CD14-positive monocyte (primary cell): ENCODE measurements around the gene RNF212. TPM values are rescaled to one million over a fixed set of nuclear protein-coding genes. Genes with fewer than 3 reads are reported as not detected.

ENCODE experiments used
- DNase-seq, 3 donors: peaks; one replicate each; pipeline ENCODE4 v3.0.0-alpha.2; 2011 to 2022
- H2AFZ ChIP-seq: 2 replicates; pipeline ENCODE4 v1.6.0; 2012; ENCODE audit warnings: mild to moderate bottlenecking, low read depth, low read length, inconsistent platforms; ENCODE audit not compliant: insufficient read depth, poor library complexity, severe bottlenecking
- H3K27ac ChIP-seq, 2 donors: 1 replicate in 1 of 2; 2 replicates in 1 of 2; pipeline ENCODE4 v1.5.1; 2012 to 2013; ENCODE audit warnings: low read length in 2 of 2, control low read depth in 1 of 2, inconsistent platforms in 1 of 2, low read depth in 1 of 2, mild to moderate bottlenecking in 1 of 2
- H3K27me3 ChIP-seq, 2 donors: one replicate each; pipeline versions ENCODE4 v1.6.0 to v1.6.1; 2011 to 2013; ENCODE audit warnings: low read length in 2 of 2; ENCODE audit not compliant: control insufficient read depth in 2 of 2, insufficient read depth in 2 of 2
- H3K36me3 ChIP-seq, 2 donors: replicated peaks in 1 of 2; 1 replicate in 1 of 2; 2 replicates in 1 of 2; pipeline versions ENCODE4 v1.5.1 to v1.6.1; 2012 to 2013; ENCODE audit warnings: low read length in 2 of 2, control low read depth in 1 of 2, inconsistent platforms in 1 of 2, mild to moderate bottlenecking in 1 of 2; ENCODE audit not compliant: insufficient read depth in 2 of 2, control insufficient read depth in 1 of 2
- H3K4me1 ChIP-seq, 2 donors: 1 replicate in 1 of 2; 2 replicates in 1 of 2; pipeline versions ENCODE4 v1.5.1 to v1.6.1; 2012 to 2013; ENCODE audit warnings: low read length in 2 of 2, control low read depth in 1 of 2, inconsistent platforms in 1 of 2, mild to moderate bottlenecking in 1 of 2, moderate library complexity in 1 of 2; ENCODE audit not compliant: insufficient read depth in 2 of 2, control insufficient read depth in 1 of 2
- H3K4me2 ChIP-seq: replicated peaks from 2 replicates; pipeline ENCODE3; 2012; ENCODE audit warnings: low read length, moderate library complexity, mild to moderate bottlenecking; ENCODE audit not compliant: poor library complexity, severe bottlenecking; ENCODE audit errors: extremely low read depth
- H3K4me3 ChIP-seq, 3 experiments: fragments of 200-600 bp in 1 of 3; sonication (generic) in 1 of 3; replicated peaks in 1 of 3; 1 replicate in 2 of 3; 2 replicates in 1 of 3; pipeline ENCODE4 v1.5.1; 2011 to 2013; ENCODE audit warnings: low read length in 3 of 3, mild to moderate bottlenecking in 3 of 3, control low read depth in 2 of 3, low read depth in 2 of 3, inconsistent platforms in 1 of 3, moderate library complexity in 1 of 3
- H3K79me2 ChIP-seq: 2 replicates; pipeline ENCODE4 v1.6.0; 2012; ENCODE audit warnings: mild to moderate bottlenecking, control low read depth, inconsistent platforms, low read length, moderate library complexity; ENCODE audit not compliant: insufficient read depth
- H3K9ac ChIP-seq: 2 replicates; pipeline ENCODE4 v1.6.0; 2017; ENCODE audit warnings: low read length, mild to moderate bottlenecking; ENCODE audit not compliant: insufficient read depth, poor library complexity, severe bottlenecking
- H3K9me3 ChIP-seq, 2 donors: replicated peaks in 1 of 2; 1 replicate in 1 of 2; 2 replicates in 1 of 2; pipeline versions ENCODE4 v1.5.1 to v1.6.1; 2012 to 2013; ENCODE audit warnings: low read length in 2 of 2, control low read depth in 1 of 2; ENCODE audit not compliant: control insufficient read depth in 1 of 2, insufficient read depth in 1 of 2
- H4K20me1 ChIP-seq: 2 replicates; pipeline ENCODE4 v1.6.0; 2012; ENCODE audit warnings: mild to moderate bottlenecking, low read length, control low read depth, moderate library complexity; ENCODE audit not compliant: insufficient read depth
- H3K27ac Mint-ChIP-seq, 7 donors: one replicate each; pipeline ENCODE4 v1.8.0; 2020; ENCODE audit warnings: mild to moderate bottlenecking in 7 of 7, mixed read lengths in 7 of 7, moderate library complexity in 6 of 7, inconsistent platforms in 2 of 7
- H3K27me3 Mint-ChIP-seq, 3 donors: one replicate each; pipeline ENCODE4 v1.8.0; 2021 to 2022; ENCODE audit warnings: low read depth in 3 of 3, mild to moderate bottlenecking in 3 of 3, mixed read lengths in 3 of 3, moderate library complexity in 3 of 3, inconsistent platforms in 1 of 3
- H3K36me3 Mint-ChIP-seq, 2 donors: one replicate each; pipeline ENCODE4 v1.8.0; 2020; ENCODE audit warnings: mixed read lengths in 2 of 2, inconsistent platforms in 1 of 2, mild to moderate bottlenecking in 1 of 2
- H3K4me1 Mint-ChIP-seq: one replicate; pipeline ENCODE4 v1.8.0; 2020; ENCODE audit warnings: mild to moderate bottlenecking, mixed read lengths
- H3K4me3 Mint-ChIP-seq, 2 donors: one replicate each; pipeline ENCODE4 v1.8.0; 2020; ENCODE audit warnings: mild to moderate bottlenecking in 2 of 2, mixed read lengths in 2 of 2, moderate library complexity in 1 of 2
- H3K9me3 Mint-ChIP-seq, 7 donors: one replicate each; pipeline ENCODE4 v1.8.0; 2020 to 2022; ENCODE audit warnings: mixed read lengths in 7 of 7, mild to moderate bottlenecking in 6 of 7, moderate library complexity in 6 of 7, inconsistent platforms in 2 of 7
- CTCF ChIP-seq: fragments of 200-600 bp; IDR thresholded peaks from one replicate; pipeline ENCODE4 v1.8.0; 2022; ENCODE audit warnings: antibody characterized with exemption, mild to moderate bottlenecking
- WGBS: methylation state at CpG from one replicate; pipeline ENCODE4 v1.1.5; 2013; ENCODE audit warnings: missing lambda C conversion rate; ENCODE audit not compliant: insufficient coverage; 5-methylcytosine and 5-hydroxymethylcytosine counted together
- intact Hi-C, 2 donors: fragments of 100-400 bp; cut with micrococcal nuclease; formaldehyde crosslinking; loops; one replicate each; pipeline versions ENCODE4 v1.15.0 to v1.15.1; 2023
- polyA plus RNA-seq, 3 donors: library from polyadenylated mRNA; depleted of rRNA in 1 of 3; unstranded in 2 of 3; stranded (reverse) in 1 of 3; fragments of 300-500 nt in 2 of 3; fragments of >200 nt in 1 of 3; fragmentation: Illumina TruSeq in 2 of 3; gene quantifications; 1 replicate in 2 of 3; 2 replicates in 1 of 3; pipeline ENCODE4 v1.2.3, GENCODE V29; 2012 to 2021

Gene RNF212
- polyA plus RNA-seq, 3 donors, result 0.17 to 0.83 TPM; not detected in 1

- no peak overlapping the region for H3K4me3 ChIP-seq
- Mint-ChIP-seq H3K9me3 (peaks cover 0 to 3% (median 0%) of the 10 kb centered on the region in 7 donors), H3K4me3 (no peak overlapping the region), H3K4me1 (no peaks in the 10 kb centered on the region), H3K36me3 (no peaks in the 10 kb centered on the region), H3K27me3 (peaks cover 2 to 11% (median 4%) of the 10 kb centered on the region in 3 donors), H3K27ac (no peak overlapping the region)
- no peaks in the 10 kb centered on the region for H4K20me1 ChIP-seq
- no peak for TF ChIP-seq CTCF
- no peak overlapping the region for H2AFZ ChIP-seq
- H3K27ac ChIP-seq, result no peak overlapping the region
- H3K79me2 ChIP-seq, result no peaks in the 10 kb centered on the region
- no peaks in the 10 kb centered on the region for H3K36me3 ChIP-seq
- H3K27me3 ChIP-seq, result no peaks in the 10 kb centered on the region
- intact Hi-C loops, result no loop called here
- H3K4me1 ChIP-seq, result no peaks in the 10 kb centered on the region
- no peak overlapping the region for H3K9ac ChIP-seq
- no peaks in the 10 kb centered on the region for H3K9me3 ChIP-seq
- H3K4me2 ChIP-seq, result no peak overlapping the region
- 92% methylated on average over 26 of the region's 27 CpGs for WGBS
- no peak for DNase-seq
These were observed 13.6 kb downstream of the RNF212 start for GRCh38 chr4:1099684-1100335.

GRCh38 chr4:1099270-1099669 is 14.1 kb downstream of the RNF212 start:
- Histone ChIP-seq H3K9ac (no peak overlapping the region), H3K36me3 (no peaks in the 10 kb centered on the region), H3K4me1 (no peaks in the 10 kb centered on the region), H3K4me3 (no peak overlapping the region), H2AFZ (no peak overlapping the region), H4K20me1 (no peaks in the 10 kb centered on the region), H3K27me3 (no peaks in the 10 kb centered on the region), H3K9me3 (no peaks in the 10 kb centered on the region), H3K27ac (no peak overlapping the region), H3K79me2 (no peaks in the 10 kb centered on the region), H3K4me2 (no peak overlapping the region)
- Mint-ChIP-seq H3K36me3 (no peaks in the 10 kb centered on the region), H3K9me3 (peaks cover 0 to 3% (median 0%) of the 10 kb centered on the region in 7 donors), H3K27me3 (peaks cover 2 to 11% (median 4%) of the 10 kb centered on the region in 3 donors), H3K4me3 (no peak overlapping the region), H3K4me1 (no peaks in the 10 kb centered on the region), H3K27ac (no peak overlapping the region)
- 98% methylated on average over 9 of the region's 9 CpGs for WGBS
- intact Hi-C loops, result no loop called here
- DNase-seq, result no peak
- no peak for TF ChIP-seq CTCF
